ENCODE results near the gene SELENOI. TPM values are rescaled to one million over a fixed set of nuclear protein-coding genes. Genes with fewer than 3 reads are reported as not detected.

Gene SELENOI
- total and polyA plus RNA-seq, 10 of the 15 experiments (the other 5 are each of a cell fraction or from before 2014, with no cell fraction given), result 5.2 to 31.4 (median 17.4) TPM

- Histone ChIP-seq H3K27me3 (replicated peaks in 1 of 2; ENCODE audit: control insufficient read depth in 2 of 2, insufficient read depth in 2 of 2, low read length in 1 of 2) (no peaks in the 10 kb centered on the region), H3K4me3 (no peak overlapping the region), H4K20me1 (ENCODE audit: control insufficient read depth, insufficient read depth) (no peaks in the 10 kb centered on the region), H3K9me3 (replicated peaks; ENCODE audit: control insufficient read depth, insufficient read depth, low read length) (no peaks in the 10 kb centered on the region), H3K4me2 (ENCODE audit: control insufficient read depth, insufficient read depth) (no peak overlapping the region), H3K9ac (ENCODE audit: control insufficient read depth, insufficient read depth, low read length) (no peak overlapping the region), H3K79me2 (ENCODE audit: control insufficient read depth, insufficient read depth, low read length) (peaks cover 36% of the 10 kb centered on the region), H3K27ac (ENCODE audit: control insufficient read depth, insufficient read depth) (no peak overlapping the region), H3K36me3 (ENCODE audit: control insufficient read depth in 2 of 2, insufficient read depth in 2 of 2, low read length in 1 of 2) (peaks cover 0 to 16% of the 10 kb centered on the region in 2 experiments; a peak in 2 of 4 replicates), H2AFZ (ENCODE audit: control insufficient read depth, low read depth, low read length) (no peak overlapping the region), H3K4me1 (ENCODE audit: control insufficient read depth, insufficient read depth, low read length) (no peaks in the 10 kb centered on the region)
- ChIA-PET RAD21 (ENCODE audit: unreplicated experiment) (interaction anchor here (0.6 kb wide), 1 partner anchor 157 kb away, joined by 3 read pairs; no protein-coding TSS in a partner anchor), POLR2A (interaction anchor here (1.0 to 1.1 kb wide), 2 partner anchors 13 to 15 kb away, joined by 3 to 10 read pairs; no protein-coding TSS in a partner anchor), SMC1A (ENCODE audit: uncharacterized antibody, unreplicated experiment) (interaction anchor here (0.6 to 2.7 kb wide), 4 partner anchors 9 to 310 kb away, joined by 3 to 6 read pairs (median 4); partner anchors contain the start of gene ADGRF3), CTCF (interaction anchor here (0.6 kb wide), 1 partner anchor 241 kb away, joined by 3 read pairs; no protein-coding TSS in a partner anchor)
- 97% methylated on average over 4 of the region's 4 CpGs for WGBS (ENCODE audit: insufficient coverage, insufficient replicate concordance, low lambda C conversion rate, missing lambda C conversion rate)
- BruUV-seq (replicated peaks), result no TSS peak
- TF ChIP-seq BHLHE40 (IDR thresholded peaks at IDR 0.05; ENCODE audit: borderline replicate concordance in 1 of 2, low read depth in 2 of 2, low read length in 1 of 2) (no peak), ETV6 (conservative IDR thresholded peaks at IDR 0.05 in 1 of 2, IDR thresholded peaks at IDR 0.05 in 1 of 2; ENCODE audit: borderline replicate concordance in 1 of 2, low read depth in 1 of 2) (no peak), EED (IDR thresholded peaks at IDR 0.05; ENCODE audit: low read depth) (no peak), SMAD1 (IDR thresholded peaks at IDR 0.05; ENCODE audit: low read depth, partially characterized antibody) (no peak), E4F1 (IDR thresholded peaks at IDR 0.05; ENCODE audit: borderline replicate concordance, partially characterized antibody) (no peak), MXI1 (IDR thresholded peaks at IDR 0.05; ENCODE audit: low read depth, low read length) (no peak), NBN (IDR thresholded peaks at IDR 0.05) (no peak), IRF4 (IDR thresholded peaks at IDR 0.05; ENCODE audit: low read depth, low read length) (no peak)
- TF ChIP-seq, protein P1, sequence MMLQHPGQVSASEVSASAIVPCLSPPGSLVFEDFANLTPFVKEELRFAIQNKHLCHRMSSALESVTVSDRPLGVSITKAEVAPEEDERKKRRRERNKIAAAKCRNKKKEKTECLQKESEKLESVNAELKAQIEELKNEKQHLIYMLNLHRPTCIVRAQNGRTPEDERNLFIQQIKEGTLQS (IDR thresholded peaks at IDR 0.05; ENCODE audit: borderline replicate concordance, extremely low read depth, low read depth, low read length), result no peak
- FAIRE-seq (peak; percentile 18), ATAC-seq (no peak), DNase-seq (ENCODE audit: low read depth, low spot score) (no peak)
- in situ Hi-C loops (cut with MboI), result no loop called here
- intact Hi-C loops (cut with micrococcal nuclease; ENCODE audit: unreplicated experiment), result no loop called here
Measured at GRCh38 chr2:26363323-26363722, 17.4 kb downstream of the SELENOI start.
